Measurements from ENCODE around the gene GABRG3.

The GABRG3 gene

DNA sequence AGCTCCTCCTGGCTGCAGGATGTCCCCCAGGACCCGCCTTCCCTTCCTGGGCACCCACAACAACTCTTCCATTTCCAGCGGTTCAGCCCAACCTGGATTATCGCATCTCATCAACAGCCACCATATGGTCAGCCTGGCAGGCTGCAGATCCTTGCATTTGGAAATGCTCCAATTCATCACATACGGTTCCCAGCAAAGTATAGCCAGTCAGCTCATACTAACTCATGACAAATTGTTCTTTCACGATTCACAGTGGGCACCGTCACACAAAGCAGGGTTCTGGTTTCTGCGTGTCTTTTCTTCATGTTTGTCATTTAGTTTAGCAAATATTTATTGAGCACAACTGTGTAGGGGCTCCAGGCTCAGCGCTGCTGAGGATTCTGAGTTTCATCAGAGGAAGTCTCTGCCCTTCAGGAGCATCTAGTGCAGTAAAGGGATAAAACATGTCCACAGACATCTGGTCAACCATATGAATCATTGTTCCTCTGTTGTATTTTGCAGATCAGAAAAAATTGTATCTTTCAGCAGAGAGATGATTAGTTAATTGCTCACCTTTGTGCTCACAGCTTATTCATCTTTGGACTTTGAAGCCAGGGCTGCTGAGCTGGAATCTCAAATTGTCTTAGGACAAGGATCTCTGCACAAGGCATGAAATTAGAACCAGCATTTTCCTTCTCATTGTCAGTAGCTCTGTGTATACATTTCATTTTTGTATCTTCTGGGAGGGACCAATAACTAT is 125.1 kb downstream of the GABRG3 start:
- Histone ChIP-seq H3K9me3 (ENCODE audit: low read length) (no peaks in the 10 kb centered on the region), H3K4me3 (ENCODE audit: low read length) (no peak overlapping the region), H3K27me3 (ENCODE audit: insufficient read depth, low read length) (no peaks in the 10 kb centered on the region), H3K36me3 (ENCODE audit: insufficient read depth, low read length) (no peaks in the 10 kb centered on the region), H3K4me1 (ENCODE audit: insufficient read depth, low read length) (no peaks in the 10 kb centered on the region), H2AFZ (ENCODE audit: low read depth, low read length) (no peak overlapping the region)

GRCh38 chr15:27097506-27097905 is 126.5 kb downstream of the GABRG3 start:
- Histone ChIP-seq H3K36me3 (ENCODE audit: insufficient read depth, low read length) (no peaks in the 10 kb centered on the region), H2AFZ (ENCODE audit: low read depth, low read length) (no peak overlapping the region), H3K4me1 (ENCODE audit: insufficient read depth, low read length) (no peaks in the 10 kb centered on the region), H3K9me3 (ENCODE audit: low read length) (no peaks in the 10 kb centered on the region), H3K27me3 (ENCODE audit: insufficient read depth, low read length) (no peaks in the 10 kb centered on the region), H3K4me3 (ENCODE audit: low read length) (no peak overlapping the region)

DNA sequence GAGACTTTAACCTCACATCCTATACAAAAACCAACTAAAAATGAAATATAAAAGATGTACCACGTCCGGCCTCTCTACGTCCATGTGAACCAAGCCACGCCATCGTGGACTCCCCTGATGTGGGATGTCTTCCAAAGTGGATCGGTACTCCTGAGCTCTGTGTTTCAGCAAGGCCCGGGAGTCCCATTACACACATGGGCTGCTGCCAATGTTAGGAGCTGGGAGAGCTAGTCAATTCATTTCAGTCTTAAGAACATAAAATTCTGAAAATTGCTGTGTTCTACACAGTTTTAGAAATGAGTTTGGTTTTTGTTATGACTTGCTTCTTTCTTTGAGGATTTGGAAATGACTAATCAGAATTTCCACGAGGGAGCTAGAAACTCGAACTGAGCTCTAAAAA is 131.0 kb downstream of the GABRG3 start:
- no peak overlapping the region for H3K4me3 ChIP-seq (ENCODE audit: low read length)
- H3K9me3 ChIP-seq (ENCODE audit: low read length), result no peaks in the 10 kb centered on the region
- no peak overlapping the region for H2AFZ ChIP-seq (ENCODE audit: low read depth, low read length)
- H3K36me3 ChIP-seq (ENCODE audit: insufficient read depth, low read length), result no peaks in the 10 kb centered on the region
- no peaks in the 10 kb centered on the region for H3K27me3 ChIP-seq (ENCODE audit: insufficient read depth, low read length)
- no peaks in the 10 kb centered on the region for H3K4me1 ChIP-seq (ENCODE audit: insufficient read depth, low read length)

DNA sequence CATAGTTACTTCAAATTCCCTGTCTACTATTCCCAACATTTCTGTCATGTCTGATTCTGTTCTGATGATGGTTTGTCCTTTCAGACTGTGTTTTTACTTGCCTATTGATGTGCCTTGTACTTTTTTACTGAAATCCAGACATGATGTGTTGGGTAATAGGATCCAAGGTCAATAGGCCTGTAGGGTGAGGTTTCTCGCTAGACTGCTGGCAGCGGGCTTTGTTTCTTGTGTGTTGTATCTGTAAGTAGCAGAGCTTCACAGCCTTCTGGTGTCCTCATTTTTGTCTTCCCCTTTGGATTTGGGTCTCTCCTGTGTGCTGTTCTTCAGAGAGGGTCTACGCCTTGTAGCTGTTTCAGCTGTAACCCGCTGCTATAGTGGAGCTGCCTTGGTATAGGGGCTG is 140.3 kb downstream of the GABRG3 start:
- Histone ChIP-seq H3K9me3 (ENCODE audit: low read length) (no peaks in the 10 kb centered on the region), H3K4me3 (ENCODE audit: low read length) (no peak overlapping the region), H3K36me3 (ENCODE audit: insufficient read depth, low read length) (no peaks in the 10 kb centered on the region), H2AFZ (ENCODE audit: low read depth, low read length) (no peak overlapping the region), H3K27me3 (ENCODE audit: insufficient read depth, low read length) (no peaks in the 10 kb centered on the region), H3K4me1 (ENCODE audit: insufficient read depth, low read length) (no peaks in the 10 kb centered on the region)

GRCh38 chr15:27114473-27114872 is 143.5 kb downstream of the GABRG3 start:
- H3K4me3 ChIP-seq (ENCODE audit: low read length), result no peak overlapping the region
- H3K9me3 ChIP-seq (ENCODE audit: low read length), result no peaks in the 10 kb centered on the region
- no peak overlapping the region for H2AFZ ChIP-seq (ENCODE audit: low read depth, low read length)
- no peaks in the 10 kb centered on the region for H3K4me1 ChIP-seq (ENCODE audit: insufficient read depth, low read length)
- H3K36me3 ChIP-seq (ENCODE audit: insufficient read depth, low read length), result no peaks in the 10 kb centered on the region
- H3K27me3 ChIP-seq (ENCODE audit: insufficient read depth, low read length), result no peaks in the 10 kb centered on the region

DNA sequence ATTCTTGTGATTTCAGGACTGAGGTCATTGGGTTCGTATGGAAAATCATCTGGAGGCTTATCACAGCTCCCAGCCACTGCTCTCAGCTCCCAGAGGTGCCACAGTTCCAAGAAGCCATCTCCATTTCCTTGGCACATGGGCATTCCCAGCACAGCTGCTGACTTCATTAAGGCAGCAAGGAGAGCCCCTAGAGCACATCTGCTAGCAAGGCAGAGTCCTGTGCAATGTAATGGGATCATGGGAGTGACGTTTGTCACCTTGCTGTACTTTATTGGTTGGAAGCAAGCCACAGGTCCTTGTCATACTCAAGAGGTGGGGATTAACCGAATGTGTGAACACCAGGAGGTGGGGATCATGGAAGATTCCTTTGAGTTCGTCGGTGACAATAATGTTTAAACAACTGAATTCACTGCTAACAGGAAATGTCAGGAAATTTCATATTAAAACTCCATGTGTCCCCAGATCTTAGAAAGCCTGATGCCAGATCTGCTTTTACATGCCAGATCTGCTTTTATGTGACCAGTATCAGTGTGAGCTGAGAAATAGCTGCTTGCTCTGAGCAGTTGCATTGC is 148.8 kb downstream of the GABRG3 start:
- H3K4me1 ChIP-seq (ENCODE audit: insufficient read depth, low read length), result no peaks in the 10 kb centered on the region
- H3K9me3 ChIP-seq (ENCODE audit: low read length), result no peaks in the 10 kb centered on the region
- no peaks in the 10 kb centered on the region for H3K27me3 ChIP-seq (ENCODE audit: insufficient read depth, low read length)
- no peak overlapping the region for H3K4me3 ChIP-seq (ENCODE audit: low read length)
- H2AFZ ChIP-seq (ENCODE audit: low read depth, low read length), result no peak overlapping the region
- no peaks in the 10 kb centered on the region for H3K36me3 ChIP-seq (ENCODE audit: insufficient read depth, low read length)

DNA sequence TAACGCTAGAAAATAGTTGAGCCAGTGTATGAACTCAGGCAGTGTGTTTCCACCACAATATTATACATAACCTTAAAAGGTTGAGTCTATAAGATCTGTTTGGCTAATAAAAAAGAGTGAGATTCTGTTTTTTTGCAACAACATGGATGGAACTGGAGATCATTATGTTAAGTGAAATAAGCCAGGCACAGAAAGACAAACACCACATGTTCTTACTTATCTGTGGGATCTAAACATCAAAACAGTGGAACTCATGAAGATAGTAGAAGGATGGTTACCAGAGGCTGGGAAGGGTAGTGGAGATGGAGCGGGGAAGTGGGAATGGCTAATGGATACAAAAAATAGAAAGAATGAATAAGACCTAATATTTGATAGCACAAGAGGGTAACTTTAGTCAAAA is 150.7 kb downstream of the GABRG3 start:
- Histone ChIP-seq H3K4me1 (ENCODE audit: insufficient read depth, low read length) (no peaks in the 10 kb centered on the region), H3K27me3 (ENCODE audit: insufficient read depth, low read length) (no peaks in the 10 kb centered on the region), H3K4me3 (ENCODE audit: low read length) (no peak overlapping the region), H2AFZ (ENCODE audit: low read depth, low read length) (no peak overlapping the region), H3K9me3 (ENCODE audit: low read length) (no peaks in the 10 kb centered on the region), H3K36me3 (ENCODE audit: insufficient read depth, low read length) (no peaks in the 10 kb centered on the region)

GRCh38 chr15:27123291-27123690 is 152.3 kb downstream of the GABRG3 start:
- Histone ChIP-seq H3K27me3 (ENCODE audit: insufficient read depth, low read length) (no peaks in the 10 kb centered on the region), H3K9me3 (ENCODE audit: low read length) (no peaks in the 10 kb centered on the region), H3K4me3 (ENCODE audit: low read length) (no peak overlapping the region), H3K4me1 (ENCODE audit: insufficient read depth, low read length) (no peaks in the 10 kb centered on the region), H3K36me3 (ENCODE audit: insufficient read depth, low read length) (no peaks in the 10 kb centered on the region), H2AFZ (ENCODE audit: low read depth, low read length) (no peak overlapping the region)

- Histone ChIP-seq H3K9me3 (ENCODE audit: low read length) (no peaks in the 10 kb centered on the region), H3K4me1 (ENCODE audit: insufficient read depth, low read length) (no peaks in the 10 kb centered on the region), H3K27me3 (ENCODE audit: insufficient read depth, low read length) (no peaks in the 10 kb centered on the region), H3K36me3 (ENCODE audit: insufficient read depth, low read length) (no peaks in the 10 kb centered on the region), H2AFZ (ENCODE audit: low read depth, low read length) (no peak overlapping the region), H3K4me3 (ENCODE audit: low read length) (no peak overlapping the region)
These were observed 152.8 kb downstream of the GABRG3 start for GRCh38 chr15:27123808-27124207.

GRCh38 chr15:27124287-27124871 is 153.4 kb downstream of the GABRG3 start:
- no peak overlapping the region for H2AFZ ChIP-seq (ENCODE audit: low read depth, low read length)
- no peaks in the 10 kb centered on the region for H3K9me3 ChIP-seq (ENCODE audit: low read length)
- H3K36me3 ChIP-seq (ENCODE audit: insufficient read depth, low read length), result no peaks in the 10 kb centered on the region
- H3K4me3 ChIP-seq (ENCODE audit: low read length), result no peak overlapping the region
- H3K27me3 ChIP-seq (ENCODE audit: insufficient read depth, low read length), result no peaks in the 10 kb centered on the region
- no peaks in the 10 kb centered on the region for H3K4me1 ChIP-seq (ENCODE audit: insufficient read depth, low read length)

DNA sequence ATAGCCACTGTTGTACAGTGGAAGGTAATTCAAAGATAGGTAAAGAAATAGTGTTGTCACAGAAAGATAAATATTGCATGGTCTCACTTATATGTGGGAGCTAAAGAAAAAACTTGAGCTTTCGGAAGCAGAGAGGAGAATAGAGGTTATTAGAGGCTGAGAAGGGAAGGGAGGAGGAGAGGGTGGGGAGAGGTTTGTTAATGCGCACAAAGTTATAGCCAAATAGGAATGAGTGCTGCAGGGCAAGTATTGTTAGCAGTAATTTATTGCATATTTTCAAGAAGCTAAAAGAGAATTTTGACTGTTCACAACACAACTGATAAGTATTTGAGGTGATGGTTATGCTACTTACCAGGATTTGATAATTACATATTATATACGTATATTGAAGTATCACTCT is 154.2 kb downstream of the GABRG3 start:
- Histone ChIP-seq H3K27me3 (ENCODE audit: insufficient read depth, low read length) (no peaks in the 10 kb centered on the region), H3K36me3 (ENCODE audit: insufficient read depth, low read length) (no peaks in the 10 kb centered on the region), H3K4me3 (ENCODE audit: low read length) (no peak overlapping the region), H2AFZ (ENCODE audit: low read depth, low read length) (no peak overlapping the region), H3K4me1 (ENCODE audit: insufficient read depth, low read length) (no peaks in the 10 kb centered on the region), H3K9me3 (ENCODE audit: low read length) (no peaks in the 10 kb centered on the region)

DNA sequence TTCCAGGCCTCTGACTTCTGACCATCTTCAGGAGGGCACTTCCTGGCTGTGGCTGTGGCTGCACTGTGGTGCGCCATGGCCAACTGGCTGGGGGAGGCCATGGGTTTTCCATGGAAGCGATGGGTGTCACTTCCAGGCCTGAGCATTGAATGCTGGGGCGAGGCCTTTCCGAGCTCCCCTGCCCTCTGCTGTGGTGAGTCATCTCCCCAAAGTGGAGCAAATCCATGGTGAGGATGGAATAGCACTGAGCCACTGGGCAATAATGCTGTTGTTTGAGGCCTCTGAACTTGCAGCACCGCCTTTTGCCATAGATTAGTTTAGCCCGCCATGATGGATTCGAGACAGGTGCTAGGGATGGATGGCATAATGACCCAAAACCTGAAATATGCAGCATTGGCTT is 155.5 kb downstream of the GABRG3 start:
- no peaks in the 10 kb centered on the region for H3K36me3 ChIP-seq (ENCODE audit: insufficient read depth, low read length)
- no peaks in the 10 kb centered on the region for H3K4me1 ChIP-seq (ENCODE audit: insufficient read depth, low read length)
- no peak overlapping the region for H3K4me3 ChIP-seq (ENCODE audit: low read length)
- H3K27me3 ChIP-seq (ENCODE audit: insufficient read depth, low read length), result no peaks in the 10 kb centered on the region
- no peaks in the 10 kb centered on the region for H3K9me3 ChIP-seq (ENCODE audit: low read length)
- no peak overlapping the region for H2AFZ ChIP-seq (ENCODE audit: low read depth, low read length)

- no peaks in the 10 kb centered on the region for H3K9me3 ChIP-seq (ENCODE audit: low read length)
- H3K4me3 ChIP-seq (ENCODE audit: low read length), result no peak overlapping the region
- no peaks in the 10 kb centered on the region for H3K36me3 ChIP-seq (ENCODE audit: insufficient read depth, low read length)
- no peaks in the 10 kb centered on the region for H3K27me3 ChIP-seq (ENCODE audit: insufficient read depth, low read length)
- H2AFZ ChIP-seq (ENCODE audit: low read depth, low read length), result no peak overlapping the region
- no peaks in the 10 kb centered on the region for H3K4me1 ChIP-seq (ENCODE audit: insufficient read depth, low read length)
These were observed 157.0 kb downstream of the GABRG3 start for GRCh38 chr15:27127815-27128570.

Data from neuron (in vitro differentiated cells).